Astrocyte (in vitro differentiated cells and primary cell): ENCODE results near the gene ZNF567. TPM values are rescaled to one million over a fixed set of nuclear protein-coding genes. Genes with fewer than 3 reads are reported as not detected.

ENCODE experiments used
- DNase-seq: peaks from one replicate; pipeline ENCODE4 v3.0.0-alpha.2; 2010; ENCODE audit warnings: low read depth
- FAIRE-seq: peaks from 2 replicates; lab custom pipeline; 2011; peaks lifted over from hg19 to GRCh38; lab: Jason Lieb, UNC
- H2AFZ ChIP-seq: 2 replicates; pipeline ENCODE4 v1.6.0; 2012; ENCODE audit warnings: low read depth, low read length, inconsistent platforms
- H3K27ac ChIP-seq: 2 replicates; pipeline ENCODE4 v1.5.1; 2011; ENCODE audit warnings: low read depth, low read length, inconsistent platforms
- H3K27me3 ChIP-seq: 2 replicates; pipeline ENCODE4 v1.6.0; 2011; ENCODE audit warnings: low read length, inconsistent platforms; ENCODE audit not compliant: insufficient read depth
- H3K36me3 ChIP-seq: 2 replicates; pipeline ENCODE4 v1.5.1; 2011; ENCODE audit warnings: low read length, inconsistent platforms; ENCODE audit not compliant: insufficient read depth
- H3K4me1 ChIP-seq: 2 replicates; pipeline ENCODE4 v1.5.1; 2011; ENCODE audit warnings: low read length, inconsistent platforms; ENCODE audit not compliant: insufficient read depth
- H3K4me2 ChIP-seq: 2 replicates; pipeline ENCODE4 v1.6.0; 2012; ENCODE audit warnings: low read length, inconsistent platforms
- H3K4me3 ChIP-seq: 2 replicates; pipeline ENCODE4 v1.5.1; 2011; ENCODE audit warnings: low read depth, mild to moderate bottlenecking, low read length, inconsistent platforms; ENCODE audit not compliant: insufficient read depth
- H3K79me2 ChIP-seq: 2 replicates; pipeline ENCODE4 v1.6.0; 2012; ENCODE audit warnings: mild to moderate bottlenecking, low read length, inconsistent platforms; ENCODE audit not compliant: insufficient read depth
- H3K9ac ChIP-seq: 2 replicates; pipeline ENCODE4 v1.6.0; 2012; ENCODE audit warnings: mild to moderate bottlenecking, low read length, inconsistent platforms
- H3K9me3 ChIP-seq: 2 replicates; pipeline ENCODE4 v1.5.1; 2012; ENCODE audit warnings: low read depth, mild to moderate bottlenecking, low read length, inconsistent platforms; ENCODE audit not compliant: insufficient read depth
- H4K20me1 ChIP-seq: 2 replicates; pipeline ENCODE4 v1.6.0; 2012; ENCODE audit warnings: low read length, inconsistent platforms; ENCODE audit not compliant: insufficient read depth
- H3K27ac Mint-ChIP-seq: one replicate; pipeline ENCODE4 v1.8.0; 2021; ENCODE audit warnings: mild to moderate bottlenecking, mixed read lengths; ENCODE audit not compliant: unreplicated experiment
- H3K27me3 Mint-ChIP-seq: one replicate; pipeline ENCODE4 v1.8.0; 2021; ENCODE audit warnings: low read depth, mixed read lengths; ENCODE audit not compliant: unreplicated experiment
- H3K36me3 Mint-ChIP-seq: one replicate; pipeline ENCODE4 v1.8.0; 2021; ENCODE audit warnings: low read depth, mixed read lengths; ENCODE audit not compliant: unreplicated experiment
- H3K4me1 Mint-ChIP-seq: one replicate; pipeline ENCODE4 v1.8.0; 2021; ENCODE audit warnings: low read depth, mixed read lengths; ENCODE audit not compliant: unreplicated experiment
- H3K4me3 Mint-ChIP-seq: one replicate; pipeline ENCODE4 v1.8.0; 2021; ENCODE audit warnings: mild to moderate bottlenecking, moderate library complexity, mixed read lengths; ENCODE audit not compliant: unreplicated experiment
- H3K9me3 Mint-ChIP-seq: one replicate; pipeline ENCODE4 v1.8.0; 2021; ENCODE audit warnings: mild to moderate bottlenecking, mixed read lengths; ENCODE audit not compliant: unreplicated experiment
- CTCF ChIP-seq: IDR thresholded peaks from 2 replicates; pipeline ENCODE4 v1.5.1; 2011; ENCODE audit warnings: low read depth, mild to moderate bottlenecking, inconsistent platforms, low read length, moderate library complexity; ENCODE audit not compliant: insufficient read depth
- EZH2 ChIP-seq: IDR thresholded peaks from 2 replicates; pipeline ENCODE4 v1.6.1; 2012; ENCODE audit warnings: mild to moderate bottlenecking, low read length, inconsistent platforms; ENCODE audit not compliant: insufficient read depth
- total RNA-seq: library from RNA; stranded (reverse); gene quantifications from 2 replicates; pipeline ENCODE4 v1.2.1, GENCODE V29; 2021

ZNF567 gene
- total RNA-seq, 1 donor from 2014 or later = 7.1 TPM

GRCh38 chr19:36646746-36647145 lies 40.7 kb upstream of the ZNF567 start:
- Histone ChIP-seq H3K27ac (no peak overlapping the region), H3K4me3 (no peak overlapping the region), H4K20me1 (no peaks in the 10 kb centered on the region), H3K4me1 (no peaks in the 10 kb centered on the region), H2AFZ (no peak overlapping the region), H3K79me2 (no peaks in the 10 kb centered on the region), H3K36me3 (peaks cover 15% of the 10 kb centered on the region), H3K9ac (no peak overlapping the region), H3K4me2 (no peak overlapping the region), H3K27me3 (no peaks in the 10 kb centered on the region), H3K9me3 (peaks cover 31% of the 10 kb centered on the region)
- DNase-seq = no peak
- TF ChIP-seq EZH2 (no peak), CTCF (no peak)
- no peak overlapping the region for H3K27ac Mint-ChIP-seq
- H3K9me3 Mint-ChIP-seq = peaks cover 51% of the 10 kb centered on the region
- H3K4me1 Mint-ChIP-seq = no peaks in the 10 kb centered on the region
- peaks cover 57% of the 10 kb centered on the region for H3K36me3 Mint-ChIP-seq
- H3K27me3 Mint-ChIP-seq = no peaks in the 10 kb centered on the region
- FAIRE-seq = no peak
- H3K4me3 Mint-ChIP-seq = no peak overlapping the region

- Histone ChIP-seq H4K20me1 (no peaks in the 10 kb centered on the region), H3K9me3 (peaks cover 16% of the 10 kb centered on the region), H3K4me2 (no peak overlapping the region), H3K36me3 (peaks cover 28% of the 10 kb centered on the region), H3K27me3 (no peaks in the 10 kb centered on the region), H3K9ac (no peak overlapping the region), H3K79me2 (no peaks in the 10 kb centered on the region), H3K27ac (no peak overlapping the region), H2AFZ (no peak overlapping the region), H3K4me3 (no peak overlapping the region), H3K4me1 (no peaks in the 10 kb centered on the region)
- TF ChIP-seq CTCF (no peak), EZH2 (no peak)
- H3K27me3 Mint-ChIP-seq = no peaks in the 10 kb centered on the region
- FAIRE-seq (no peak), DNase-seq (no peak)
- H3K4me1 Mint-ChIP-seq = no peaks in the 10 kb centered on the region
- H3K9me3 Mint-ChIP-seq = peaks cover 47% of the 10 kb centered on the region
- no peak overlapping the region for H3K27ac Mint-ChIP-seq
- H3K36me3 Mint-ChIP-seq = peaks cover 66% of the 10 kb centered on the region
- no peak overlapping the region for H3K4me3 Mint-ChIP-seq
These were observed 34.5 kb upstream of the ZNF567 start for GRCh38 chr19:36652958-36653357.

- H3K4me2 ChIP-seq = peak overlapping the region; percentile 92
- H4K20me1 ChIP-seq = no peaks in the 10 kb centered on the region
- H3K4me1 ChIP-seq = no peaks in the 10 kb centered on the region
- H3K9ac ChIP-seq = peak overlapping the region; percentile 83
- Mint-ChIP-seq H3K4me1 (no peaks in the 10 kb centered on the region), H3K9me3 (peaks cover 20% of the 10 kb centered on the region), H3K4me3 (peak overlapping the region; percentile 100), H3K27me3 (no peaks in the 10 kb centered on the region), H3K36me3 (peaks cover 33% of the 10 kb centered on the region), H3K27ac (peak overlapping the region; percentile 76)
- H2AFZ ChIP-seq = peak overlapping the region; percentile 94
- no peaks in the 10 kb centered on the region for H3K27me3 ChIP-seq
- DNase-seq (no peak), FAIRE-seq (no peak)
- H3K79me2 ChIP-seq = peaks cover 32% of the 10 kb centered on the region
- TF ChIP-seq CTCF = no peak
- TF ChIP-seq EZH2 = no peak
- no peaks in the 10 kb centered on the region for H3K36me3 ChIP-seq
- no peaks in the 10 kb centered on the region for H3K9me3 ChIP-seq
- peak overlapping the region; percentile 96 for H3K4me3 ChIP-seq
- H3K27ac ChIP-seq = no peak overlapping the region
These were observed 21.6 kb upstream of the ZNF567 start for GRCh38 chr19:36665832-36666231.
